Glutamatergic neuron (in vitro differentiated cells): ENCODE measurements around the gene LINC01488. TPM values are rescaled to one million over a fixed set of nuclear protein-coding genes. Genes with fewer than 3 reads are reported as not detected.

Experiments
- DNase-seq: peaks from one replicate; pipeline ENCODE4 v3.0.0; 2022
- H3K27ac Mint-ChIP-seq: one replicate; pipeline ENCODE4 v1.8.0; 2020; ENCODE audit warnings: mild to moderate bottlenecking, mixed read lengths, inconsistent platforms; ENCODE audit not compliant: unreplicated experiment
- H3K27me3 Mint-ChIP-seq: one replicate; pipeline ENCODE4 v1.8.0; 2020; ENCODE audit warnings: mild to moderate bottlenecking, moderate library complexity, mixed read lengths, inconsistent platforms; ENCODE audit not compliant: unreplicated experiment
- H3K36me3 Mint-ChIP-seq: one replicate; pipeline ENCODE4 v1.8.0; 2020; ENCODE audit warnings: mild to moderate bottlenecking, mixed read lengths, inconsistent platforms; ENCODE audit not compliant: unreplicated experiment
- H3K4me1 Mint-ChIP-seq: one replicate; pipeline ENCODE4 v1.8.0; 2020; ENCODE audit warnings: mild to moderate bottlenecking, low read depth, mixed read lengths, inconsistent platforms; ENCODE audit not compliant: unreplicated experiment
- H3K4me3 Mint-ChIP-seq: one replicate; pipeline ENCODE4 v1.8.0; 2020; ENCODE audit warnings: mild to moderate bottlenecking, mixed read lengths, inconsistent platforms; ENCODE audit not compliant: unreplicated experiment
- H3K9me3 Mint-ChIP-seq: one replicate; pipeline ENCODE4 v1.8.0; 2020; ENCODE audit warnings: mild to moderate bottlenecking, moderate library complexity, mixed read lengths, inconsistent platforms; ENCODE audit not compliant: unreplicated experiment
- CTCF ChIP-seq: fragments of 200-600 bp; sonication (generic); IDR thresholded peaks from one replicate; pipeline ENCODE4 v1.5.0; 2021; ENCODE audit not compliant: partially characterized antibody, unreplicated experiment
- total RNA-seq: library from RNA; stranded (reverse); fragmentation: NEBNext Ultra II Directional; extraction: Animal tissue kit (Norgen Biotek cat#: 25700); gene quantifications from one replicate; pipeline ENCODE4 v1.2.1, GENCODE V29; 2021; ENCODE audit not compliant: unreplicated experiment

The LINC01488 gene
- total RNA-seq, 1 donor from 2014 or later: not detected

DNA sequence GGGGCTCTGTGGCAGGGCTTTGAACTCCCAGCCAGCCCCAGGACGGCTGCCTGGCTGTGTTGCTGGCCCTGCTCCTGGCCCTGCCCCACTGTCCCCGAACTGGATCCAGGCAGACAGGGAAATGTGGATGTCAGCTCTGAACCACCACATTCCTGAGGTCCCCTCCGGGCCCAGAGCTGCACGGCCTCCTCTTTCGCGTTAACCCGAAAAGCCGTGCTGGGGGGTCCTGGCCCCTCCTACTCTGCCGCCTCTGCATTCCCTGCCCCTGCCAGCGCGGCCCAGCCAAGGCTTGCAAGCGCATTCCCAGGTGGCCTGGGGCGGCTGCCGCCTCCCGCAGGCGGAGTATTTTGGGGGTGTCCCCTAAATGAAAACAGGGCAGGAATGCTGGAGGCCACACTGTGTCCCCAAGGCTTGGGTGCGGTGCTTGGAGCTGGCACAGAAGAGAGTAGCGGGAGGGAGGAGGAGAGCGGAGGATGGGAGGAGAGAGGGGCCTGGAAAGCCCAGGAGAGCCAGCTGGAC, 5.4 kb downstream of the LINC01488 start:
- no peak overlapping the region for H3K27ac Mint-ChIP-seq

DNA sequence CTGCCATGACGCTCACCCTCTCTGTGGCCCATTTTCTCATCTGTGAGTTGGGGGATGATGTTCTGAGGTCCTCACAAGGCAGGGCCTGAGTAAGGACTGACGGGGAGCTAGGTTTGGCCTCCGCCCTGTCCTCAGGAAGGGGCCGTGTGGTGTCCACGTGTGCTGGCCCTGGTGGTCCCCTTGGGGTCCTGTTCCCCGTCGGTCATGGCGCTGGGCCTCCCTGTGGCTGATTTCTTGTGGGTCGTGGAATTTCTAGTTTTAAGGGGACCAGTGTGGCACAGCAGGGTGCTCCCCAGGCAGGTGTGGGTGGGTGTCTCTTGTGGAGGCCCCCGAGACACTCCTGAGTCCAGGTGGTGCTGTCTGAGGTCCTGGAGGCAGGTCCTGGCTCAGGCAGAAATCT, 5.9 kb downstream of the LINC01488 start:
- H3K4me1 Mint-ChIP-seq: peaks cover 2% of the 10 kb centered on the region
- peaks cover 5% of the 10 kb centered on the region for H3K36me3 Mint-ChIP-seq
- no peak for TF ChIP-seq CTCF
- peaks cover 7% of the 10 kb centered on the region for H3K27me3 Mint-ChIP-seq
- peaks cover 8% of the 10 kb centered on the region for H3K9me3 Mint-ChIP-seq
- DNase-seq: no peak
- H3K4me3 Mint-ChIP-seq: no peak overlapping the region
- no peak overlapping the region for H3K27ac Mint-ChIP-seq

More for the DNA sequence above, 5.4 kb downstream of the LINC01488 start:
- Mint-ChIP-seq H3K9me3 (peaks cover 8% of the 10 kb centered on the region), H3K4me3 (no peak overlapping the region), H3K4me1 (peaks cover 2% of the 10 kb centered on the region), H3K36me3 (peaks cover 5% of the 10 kb centered on the region), H3K27me3 (peaks cover 7% of the 10 kb centered on the region)
- TF ChIP-seq CTCF: no peak
- DNase-seq: no peak

DNA sequence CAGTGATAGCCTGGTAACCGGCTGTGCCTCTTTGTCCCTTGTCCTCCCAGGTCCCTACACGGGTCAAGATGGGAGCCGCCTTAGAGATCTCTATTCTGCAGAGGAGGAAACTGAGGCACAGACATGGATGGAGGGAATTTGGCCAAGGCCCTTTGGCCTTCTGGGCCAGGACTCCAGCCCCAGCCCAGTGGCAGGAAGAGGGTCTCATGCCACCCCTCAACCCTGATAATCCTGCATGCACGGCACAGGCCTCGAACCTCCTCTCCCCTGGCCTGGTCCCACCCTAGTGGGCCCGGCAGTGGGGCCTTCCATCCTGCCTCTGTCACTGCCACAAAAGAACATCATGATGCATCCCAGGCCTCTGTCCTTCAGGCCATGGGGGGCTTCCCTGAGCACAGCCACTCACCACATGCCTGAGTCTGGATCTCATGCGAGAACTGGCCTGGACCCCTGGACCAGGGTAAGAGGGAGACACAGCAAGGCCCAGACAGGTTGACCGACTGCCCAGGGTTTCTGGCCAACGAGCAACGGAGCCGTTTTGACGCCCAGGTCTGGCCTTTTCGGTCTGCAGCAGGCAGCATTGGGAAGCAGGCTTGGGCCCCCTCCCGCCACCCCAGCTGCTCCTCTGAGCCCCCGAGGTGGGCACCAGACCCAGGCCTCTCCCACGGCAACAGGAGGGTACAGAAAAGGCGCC, 6.5 kb downstream of the LINC01488 start:
- Mint-ChIP-seq H3K9me3 (peaks cover 8% of the 10 kb centered on the region), H3K4me1 (peaks cover 2% of the 10 kb centered on the region), H3K36me3 (peaks cover 5% of the 10 kb centered on the region), H3K27me3 (peaks cover 7% of the 10 kb centered on the region), H3K4me3 (no peak overlapping the region), H3K27ac (no peak overlapping the region)
- TF ChIP-seq CTCF: no peak
- DNase-seq: no peak

DNA sequence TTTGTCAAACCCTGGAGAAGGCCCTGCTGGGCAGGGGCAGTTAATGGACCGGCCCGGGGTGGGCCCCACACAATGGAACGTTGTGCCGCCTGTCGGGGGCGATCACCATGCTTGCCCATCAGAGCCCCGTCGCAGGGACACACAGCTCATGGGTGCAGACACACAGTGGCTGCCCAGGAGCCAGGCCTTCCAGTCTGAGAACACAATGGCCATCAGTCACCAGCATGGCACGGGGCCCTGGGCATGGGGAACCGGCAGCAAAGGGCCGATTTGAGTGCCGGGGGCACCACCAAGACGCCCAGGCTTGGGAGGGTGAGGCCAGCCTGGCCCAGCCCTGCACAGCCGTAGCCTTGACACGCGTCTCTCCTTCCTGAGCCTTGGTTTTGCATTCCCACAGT, 7.1 kb downstream of the LINC01488 start:
- DNase-seq: no peak
- peaks cover 2% of the 10 kb centered on the region for H3K4me1 Mint-ChIP-seq
- H3K36me3 Mint-ChIP-seq: peaks cover 5% of the 10 kb centered on the region
- H3K27ac Mint-ChIP-seq: no peak overlapping the region
- peaks cover 3% of the 10 kb centered on the region for H3K27me3 Mint-ChIP-seq
- peaks cover 5% of the 10 kb centered on the region for H3K9me3 Mint-ChIP-seq
- TF ChIP-seq CTCF: no peak
- no peak overlapping the region for H3K4me3 Mint-ChIP-seq

GRCh38 chr11:69489031-69489745, 7.7 kb downstream of the LINC01488 start:
- H3K4me1 Mint-ChIP-seq: peaks cover 2% of the 10 kb centered on the region
- peaks cover 5% of the 10 kb centered on the region for H3K36me3 Mint-ChIP-seq
- peaks cover 5% of the 10 kb centered on the region for H3K9me3 Mint-ChIP-seq
- no peak overlapping the region for H3K27ac Mint-ChIP-seq
- TF ChIP-seq CTCF: no peak
- no peak overlapping the region for H3K4me3 Mint-ChIP-seq
- H3K27me3 Mint-ChIP-seq: peaks cover 3% of the 10 kb centered on the region
- peak; percentile 41 for DNase-seq
